SK-N-MC (cell line): Measurements from ENCODE around the gene NRIP3.

Experiments
- EZH2 ChIP-seq: fragments of 200-600 bp; sonication (generic); IDR thresholded peaks from one replicate; pipeline ENCODE4 v1.6.1; 2017; ENCODE audit warnings: antibody characterized with exemption
- FOXP2 ChIP-seq: optimal IDR thresholded peaks from 2 replicates; pipeline ENCODE3; 2011; ENCODE audit warnings: mild to moderate bottlenecking, moderate library complexity; ENCODE audit not compliant: insufficient read depth; ENCODE audit errors: extremely low read length, control extremely low read depth
- POLR2AphosphoS5 ChIP-seq: IDR thresholded peaks from 2 replicates; pipeline ENCODE4 v1.6.1; 2012; ENCODE audit warnings: mild to moderate bottlenecking, low read depth, low read length, borderline replicate concordance

DNA sequence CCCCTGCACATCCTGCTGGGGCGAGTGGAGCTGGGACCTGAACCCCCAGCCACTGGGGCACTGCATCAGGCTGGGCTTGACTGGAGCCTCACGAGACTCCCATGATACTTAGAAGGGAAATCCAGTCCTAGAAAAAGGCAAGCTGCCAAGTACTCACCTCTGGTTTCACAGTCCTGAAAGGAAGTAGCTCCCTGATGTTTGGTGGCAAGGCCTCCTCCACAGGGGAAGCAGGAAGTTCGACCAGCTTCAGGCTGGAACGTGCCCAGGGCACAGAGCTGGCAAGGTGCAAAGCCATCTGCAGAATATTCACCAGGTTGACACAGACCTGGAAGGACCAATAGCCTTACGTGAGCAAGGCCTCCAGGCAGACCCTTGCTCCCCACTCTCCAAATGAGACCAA, 26.8 kb upstream of the NRIP3 start:
- no peak for TF ChIP-seq POLR2AphosphoS5
- no peak for TF ChIP-seq EZH2
- TF ChIP-seq FOXP2: no peak
